Measurements from ENCODE around the gene CLEC3A.

The CLEC3A gene

GRCh38 chr16:78022347-78023060 is at the start of gene CLEC3A:
Gene CLEC3A (plus strand): TSS chr16:78022548. CDS start chr16:78022627, 79 bp downstream.
- no peak for TF ChIP-seq SP1 (IDR thresholded peaks at IDR 0.05)
- no peak for TF ChIP-seq FOXM1 (IDR thresholded peaks at IDR 0.05; ENCODE audit: borderline replicate concordance)
- TF ChIP-seq L3MBTL2 (conservative IDR thresholded peaks at IDR 0.05): no peak
- TF ChIP-seq FOXA1 (IDR thresholded peaks at IDR 0.05): no peak
- TF ChIP-seq TARDBP (IDR thresholded peaks at IDR 0.05): no peak
- TF ChIP-seq PKNOX1 (IDR thresholded peaks at IDR 0.05): no peak
- TF ChIP-seq CTBP1 (IDR thresholded peaks at IDR 0.05; ENCODE audit: borderline replicate concordance): no peak
- TF ChIP-seq FOXK2 (IDR thresholded peaks at IDR 0.05): no peak
- TF ChIP-seq ARNT (IDR thresholded peaks at IDR 0.05): no peak
- no peak for TF ChIP-seq HDGF (IDR thresholded peaks at IDR 0.05; ENCODE audit: borderline replicate concordance)
- TF ChIP-seq LEF1 (IDR thresholded peaks at IDR 0.05; ENCODE audit: borderline replicate concordance): no peak
- TF ChIP-seq NFRKB (IDR thresholded peaks at IDR 0.05): no peak
- no peak for TF ChIP-seq ZNF384 (IDR thresholded peaks at IDR 0.05)
- TF ChIP-seq ELF4 (IDR thresholded peaks at IDR 0.05): no peak
- POLR2A ChIA-PET: no interaction called here
- DNase-seq (ENCODE audit: extremely low spot score): no peak
- CTCF ChIA-PET: no interaction called here

GRCh38 chr16:77974883-77975282 is 47.5 kb upstream of the CLEC3A start:
- no peak for TF ChIP-seq ZNF384 (IDR thresholded peaks at IDR 0.05)
- TF ChIP-seq CTBP1 (IDR thresholded peaks at IDR 0.05; ENCODE audit: borderline replicate concordance): no peak
- no peak for TF ChIP-seq NFRKB (IDR thresholded peaks at IDR 0.05)
- TF ChIP-seq PKNOX1 (IDR thresholded peaks at IDR 0.05): no peak
- no peak for TF ChIP-seq FOXM1 (IDR thresholded peaks at IDR 0.05; ENCODE audit: borderline replicate concordance)
- no peak for TF ChIP-seq TARDBP (IDR thresholded peaks at IDR 0.05)
- no peak for TF ChIP-seq SP1 (IDR thresholded peaks at IDR 0.05)
- POLR2A ChIA-PET: no interaction called here
- DNase-seq (ENCODE audit: extremely low spot score): peak; percentile 20
- CTCF ChIA-PET: no interaction called here

- ChIA-PET CTCF (interaction anchor here (0.8 kb wide), 1 partner anchor 27 kb away, joined by 3 read pairs; no protein-coding TSS in a partner anchor), POLR2A (no interaction called here)
- TF ChIP-seq SUZ12 (IDR thresholded peaks at IDR 0.05) (no peak), LEF1 (IDR thresholded peaks at IDR 0.05; ENCODE audit: borderline replicate concordance) (no peak), CTBP1 (IDR thresholded peaks at IDR 0.05; ENCODE audit: borderline replicate concordance) (no peak), ZNF384 (IDR thresholded peaks at IDR 0.05) (no peak), HDGF (IDR thresholded peaks at IDR 0.05; ENCODE audit: borderline replicate concordance) (no peak)
- DNase-seq (ENCODE audit: extremely low spot score): no peak
Measured at GRCh38 chr16:77975942-77976341, 46.4 kb upstream of the CLEC3A start.

- ChIA-PET POLR2A (no interaction called here), CTCF (no interaction called here)
- DNase-seq (ENCODE audit: extremely low spot score): no peak
- TF ChIP-seq BHLHE40 (IDR thresholded peaks at IDR 0.05; ENCODE audit: borderline replicate concordance) (no peak), FOXM1 (IDR thresholded peaks at IDR 0.05; ENCODE audit: borderline replicate concordance) (no peak), SP1 (IDR thresholded peaks at IDR 0.05) (no peak), ZNF384 (IDR thresholded peaks at IDR 0.05) (no peak), PKNOX1 (IDR thresholded peaks at IDR 0.05) (no peak), TARDBP (IDR thresholded peaks at IDR 0.05) (no peak), CTBP1 (IDR thresholded peaks at IDR 0.05; ENCODE audit: borderline replicate concordance) (no peak), ELF4 (IDR thresholded peaks at IDR 0.05) (no peak), HDGF (IDR thresholded peaks at IDR 0.05; ENCODE audit: borderline replicate concordance) (no peak), FOXA1 (IDR thresholded peaks at IDR 0.05) (no peak), SUZ12 (IDR thresholded peaks at IDR 0.05) (no peak), FOXK2 (IDR thresholded peaks at IDR 0.05) (no peak), LEF1 (IDR thresholded peaks at IDR 0.05; ENCODE audit: borderline replicate concordance) (no peak), ARNT (IDR thresholded peaks at IDR 0.05) (no peak), NFRKB (IDR thresholded peaks at IDR 0.05) (no peak), L3MBTL2 (conservative IDR thresholded peaks at IDR 0.05) (no peak)
Measured at GRCh38 chr16:77977339-77977738, 45.0 kb upstream of the CLEC3A start.

- POLR2A ChIA-PET: no interaction called here
- no peak for TF ChIP-seq LEF1 (IDR thresholded peaks at IDR 0.05; ENCODE audit: borderline replicate concordance)
- TF ChIP-seq SP1 (IDR thresholded peaks at IDR 0.05): no peak
- no peak for TF ChIP-seq FOXA1 (IDR thresholded peaks at IDR 0.05)
- no peak for TF ChIP-seq ARNT (IDR thresholded peaks at IDR 0.05)
- no peak for TF ChIP-seq FOXM1 (IDR thresholded peaks at IDR 0.05; ENCODE audit: borderline replicate concordance)
- CTCF ChIA-PET: no interaction called here
- no peak for DNase-seq (ENCODE audit: extremely low spot score)
Measured at GRCh38 chr16:77985111-77985510, 37.2 kb upstream of the CLEC3A start.

GRCh38 chr16:77986011-77986740 is 36.2 kb upstream of the CLEC3A start:
- DNase-seq (ENCODE audit: extremely low spot score): no peak
- CTCF ChIA-PET: no interaction called here
- POLR2A ChIA-PET: no interaction called here

More at GRCh38 chr16:77986011-77986740, 36.2 kb upstream of the CLEC3A start:
- TF ChIP-seq SUZ12 (IDR thresholded peaks at IDR 0.05): no peak
- no peak for TF ChIP-seq FOXK2 (IDR thresholded peaks at IDR 0.05)
- TF ChIP-seq HDGF (IDR thresholded peaks at IDR 0.05; ENCODE audit: borderline replicate concordance): no peak
- TF ChIP-seq FOXA1 (IDR thresholded peaks at IDR 0.05): no peak
- no peak for TF ChIP-seq SP1 (IDR thresholded peaks at IDR 0.05)
- TF ChIP-seq ELF4 (IDR thresholded peaks at IDR 0.05): no peak
- no peak for TF ChIP-seq ZNF384 (IDR thresholded peaks at IDR 0.05)
- no peak for TF ChIP-seq PKNOX1 (IDR thresholded peaks at IDR 0.05)

All from HEK293T (cell line).